Left lung (tissue), 10 donors: ENCODE data around the gene TMEM190. TPM values are rescaled to one million over a fixed set of nuclear protein-coding genes. Genes with fewer than 3 reads are reported as not detected.
A peak's percentile ranks its signal among the peaks of the same experiment; 100 is the strongest.
"Not testable (repeated sequence)": the region's sequence is repeated elsewhere in the genome, so short reads cannot be mapped to it uniquely, and the experiment has no call there.

Source experiments
- ATAC-seq: fragments of 200-7000 bp; cut with Tn5 transposase; one replicate; pipeline ENCODE4 v1.9.1; 2020; ENCODE audit warnings: moderate library complexity
- DNase-seq, 4 donors: peaks; one replicate each; pipeline ENCODE4 v3.0.0-alpha.2; 2013 to 2020
- H3K27ac ChIP-seq, 2 donors: fragments of 200-600 bp; sonication (generic) in 1 of 2; one replicate each; pipeline versions ENCODE4 v1.5.0 to v1.8.0; 2020 to 2021
- H3K27me3 ChIP-seq, 2 donors: fragments of 200-600 bp; sonication (generic) in 1 of 2; one replicate each; pipeline versions ENCODE4 v1.5.0 to v1.8.0; 2020 to 2021
- H3K36me3 ChIP-seq, 2 donors: fragments of 200-600 bp; sonication (generic) in 1 of 2; one replicate each; pipeline versions ENCODE4 v1.5.0 to v1.8.0; 2020 to 2021
- H3K4me1 ChIP-seq, 2 donors: fragments of 200-600 bp; one replicate each; pipeline ENCODE4 v1.8.0; 2021
- H3K4me3 ChIP-seq, 2 donors: fragments of 200-600 bp; sonication (generic) in 1 of 2; one replicate each; pipeline versions ENCODE4 v1.5.0 to v1.8.0; 2020 to 2021; ENCODE audit warnings: mild to moderate bottlenecking in 1 of 2
- H3K9me3 ChIP-seq, 2 donors: fragments of 200-600 bp; sonication (generic) in 1 of 2; one replicate each; pipeline versions ENCODE4 v1.5.0 to v1.8.0; 2020 to 2021
- intact Hi-C, 2 donors: fragments of 100-400 bp; cut with DNase I; formaldehyde crosslinking; loops; one replicate each; pipeline versions ENCODE4 v1.11.2 to v1.14.2; 2022
- polyA plus RNA-seq, 6 donors: library from polyadenylated mRNA; unstranded; fragments of 120-200 nt; gene quantifications; one replicate each; pipeline ENCODE4 v1.2.1, GENCODE V29; 2013; ENCODE audit not compliant: insufficient read length in 6 of 6
- total RNA-seq, 2 donors: library from RNA; stranded (reverse); fragmentation: NEBNext Ultra II Directional; extraction: Animal tissue kit (Norgen Biotek cat#: 25700); gene quantifications; one replicate each; pipeline ENCODE4 v1.2.1, GENCODE V29; 2021
- TF ChIP-seq, protein P1 (sequence below), 2 donors: fragments of 200-600 bp; sonication (generic) in 1 of 2; IDR thresholded peaks; one replicate each; pipeline versions ENCODE4 v1.5.0 to v1.8.0; 2021; ENCODE audit warnings: antibody characterized with exemption in 2 of 2
- donor health status: DM: no; HTN: yes; CAD: no.
- donor health status: DM: no; HTN: no; CAD: no.

TMEM190 gene
- total and polyA plus RNA-seq, 8 donors, result 1.2 to 15.6 (median 6.9) TPM; not detected in 1

DNA sequence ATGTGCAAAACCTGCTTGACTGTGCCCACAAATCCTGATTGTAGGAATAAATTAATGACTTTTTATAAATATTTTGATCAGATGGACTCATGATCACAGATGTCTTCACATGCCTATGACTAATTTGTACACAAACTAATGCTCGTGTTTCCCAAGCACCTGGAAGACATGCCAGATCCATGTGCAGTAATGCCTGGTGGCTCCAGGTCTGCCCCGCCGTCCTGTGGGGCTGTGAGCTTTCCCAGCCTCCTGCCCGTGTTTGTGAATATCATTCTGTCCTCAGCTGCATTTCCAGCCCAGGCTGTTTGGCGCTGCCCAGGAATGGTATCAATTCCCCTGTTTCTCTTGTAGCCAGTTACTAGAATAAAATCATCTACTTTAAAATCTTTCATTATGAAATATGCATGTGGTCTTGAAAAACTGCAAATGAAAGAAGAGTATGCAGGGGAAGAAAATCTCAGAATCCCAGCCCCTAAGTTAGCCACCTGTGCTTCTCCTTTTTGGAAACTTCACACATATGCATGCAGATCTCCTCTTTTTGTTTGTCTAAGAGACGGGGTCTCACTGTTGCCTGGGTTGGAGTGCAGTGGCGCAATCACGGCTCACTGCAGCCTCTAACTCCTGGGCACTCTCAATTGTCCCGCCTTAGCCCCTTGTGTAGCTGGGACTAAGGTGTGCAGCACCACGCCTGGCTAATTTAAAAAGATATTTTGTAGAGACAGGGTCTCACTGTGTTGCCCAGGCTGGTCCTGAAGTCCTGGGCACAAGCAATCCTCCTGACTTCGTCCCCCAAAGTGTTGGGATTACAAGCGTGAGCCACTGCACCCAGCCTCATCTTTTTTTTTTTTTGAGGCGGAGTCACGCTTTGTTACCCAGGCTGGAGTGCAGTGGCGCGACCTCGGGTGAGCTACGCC, 15.3 kb downstream of the TMEM190 start:
- Histone ChIP-seq H3K4me1 (peaks cover 17 to 36% of the 10 kb centered on the region in 2 donors), H3K4me3 (no peak overlapping the region), H3K27ac (no peak overlapping the region), H3K36me3 (peaks cover 0 to 50% of the 10 kb centered on the region in 2 donors), H3K27me3 (no peaks in the 10 kb centered on the region), H3K9me3 (no peaks in the 10 kb centered on the region)
- DNase-seq (no peak), ATAC-seq (no peak)
- intact Hi-C loops, result no loop called here
- TF ChIP-seq, protein P1, sequence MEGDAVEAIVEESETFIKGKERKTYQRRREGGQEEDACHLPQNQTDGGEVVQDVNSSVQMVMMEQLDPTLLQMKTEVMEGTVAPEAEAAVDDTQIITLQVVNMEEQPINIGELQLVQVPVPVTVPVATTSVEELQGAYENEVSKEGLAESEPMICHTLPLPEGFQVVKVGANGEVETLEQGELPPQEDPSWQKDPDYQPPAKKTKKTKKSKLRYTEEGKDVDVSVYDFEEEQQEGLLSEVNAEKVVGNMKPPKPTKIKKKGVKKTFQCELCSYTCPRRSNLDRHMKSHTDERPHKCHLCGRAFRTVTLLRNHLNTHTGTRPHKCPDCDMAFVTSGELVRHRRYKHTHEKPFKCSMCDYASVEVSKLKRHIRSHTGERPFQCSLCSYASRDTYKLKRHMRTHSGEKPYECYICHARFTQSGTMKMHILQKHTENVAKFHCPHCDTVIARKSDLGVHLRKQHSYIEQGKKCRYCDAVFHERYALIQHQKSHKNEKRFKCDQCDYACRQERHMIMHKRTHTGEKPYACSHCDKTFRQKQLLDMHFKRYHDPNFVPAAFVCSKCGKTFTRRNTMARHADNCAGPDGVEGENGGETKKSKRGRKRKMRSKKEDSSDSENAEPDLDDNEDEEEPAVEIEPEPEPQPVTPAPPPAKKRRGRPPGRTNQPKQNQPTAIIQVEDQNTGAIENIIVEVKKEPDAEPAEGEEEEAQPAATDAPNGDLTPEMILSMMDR (IDR thresholded peaks at IDR 0.05), result no peak

DNA sequence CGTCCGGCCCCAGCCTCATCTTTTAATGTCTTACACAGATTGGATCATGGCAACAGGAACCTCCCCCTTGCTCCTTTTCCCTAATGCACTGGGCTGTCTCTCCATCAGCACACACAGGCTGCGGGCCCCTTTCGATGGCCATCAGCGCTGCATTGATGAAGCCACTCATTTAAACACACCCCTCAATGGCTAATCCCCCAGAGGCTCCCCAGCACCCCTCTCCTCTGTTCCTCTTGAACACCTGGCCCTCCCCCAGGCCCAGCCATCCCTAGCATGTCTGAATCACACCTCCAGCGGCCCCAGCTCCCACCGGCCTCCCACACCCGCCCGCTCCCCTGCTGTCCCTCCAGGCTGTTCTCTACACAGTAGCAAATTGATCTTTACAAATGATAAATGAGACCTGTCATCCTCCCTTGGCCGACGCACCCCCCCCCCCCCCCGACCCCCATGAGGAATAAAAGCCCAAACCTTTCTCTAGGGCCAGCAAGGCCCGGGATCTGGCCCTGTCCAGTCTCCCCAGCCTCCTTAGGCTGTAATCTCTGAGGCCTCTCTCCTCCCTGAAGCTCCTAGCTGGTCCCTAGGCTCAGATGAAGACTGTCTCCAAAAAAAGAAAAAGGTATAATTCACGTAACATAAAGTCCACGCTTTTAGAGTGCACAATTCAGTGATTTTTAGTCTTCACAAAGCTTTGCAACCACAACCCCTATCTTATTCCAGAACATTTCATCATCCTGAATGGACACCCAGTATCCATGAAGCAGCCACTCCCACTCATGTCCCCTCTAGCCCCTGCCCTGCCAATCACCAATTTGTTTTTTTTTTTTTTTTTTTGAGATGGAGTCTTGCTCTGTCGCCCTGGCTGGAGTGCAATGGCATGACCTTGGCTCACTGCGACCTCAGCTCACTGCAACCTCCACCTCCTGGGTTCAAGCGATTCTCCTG, 16.5 kb downstream of the TMEM190 start:
- intact Hi-C loops, result no loop called here
- Histone ChIP-seq H3K9me3 (no peaks in the 10 kb centered on the region), H3K27me3 (no peaks in the 10 kb centered on the region), H3K27ac (no peak overlapping the region), H3K36me3 (peaks cover 0 to 38% of the 10 kb centered on the region in 2 donors), H3K4me1 (peaks cover 6 to 25% of the 10 kb centered on the region in 2 donors), H3K4me3 (no peak overlapping the region)
- TF ChIP-seq, protein P1 (IDR thresholded peaks at IDR 0.05), result no peak
- DNase-seq (no peak), ATAC-seq (no peak)

DNA sequence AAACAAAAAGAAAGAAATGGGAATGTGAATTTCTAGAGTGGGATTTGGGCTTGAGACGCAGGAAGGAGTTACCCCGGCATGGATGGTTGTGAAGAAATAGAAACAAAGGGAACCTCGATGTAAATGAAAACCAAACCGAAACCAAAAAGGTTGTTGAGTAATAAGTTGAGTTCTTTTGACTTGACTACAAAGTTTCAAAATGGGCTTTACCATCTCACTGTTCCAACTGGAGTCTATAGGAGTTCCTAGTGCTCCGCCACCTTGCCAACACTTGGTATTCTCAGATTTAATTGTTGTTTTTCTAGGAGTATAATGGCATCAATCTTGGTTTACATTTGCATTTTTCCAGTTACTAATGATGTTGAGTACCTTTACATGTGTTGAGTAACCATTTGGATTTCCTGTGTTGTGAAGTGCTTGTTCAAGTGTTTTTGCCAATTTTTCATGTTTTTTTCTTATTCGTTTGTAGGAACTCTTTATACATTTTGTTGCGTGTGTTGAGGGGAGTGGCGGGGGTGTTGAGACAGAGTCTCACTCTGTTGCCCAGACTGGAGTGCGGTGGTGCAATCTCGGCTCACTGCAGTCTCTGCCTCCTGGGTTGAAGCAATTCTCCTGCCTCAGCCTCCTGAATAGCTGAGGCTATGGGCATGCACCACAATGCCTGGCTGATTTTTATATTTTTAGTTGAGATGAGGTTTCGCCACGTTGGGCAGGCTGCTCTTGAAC, 21.7 kb downstream of the TMEM190 start:
- intact Hi-C loops, result no loop called here
- H3K9me3 ChIP-seq, result no peaks in the 10 kb centered on the region
- no peak for ATAC-seq
- H3K27ac ChIP-seq, result peak overlapping the region in 1 of 2 donors; percentile 66
- H3K27me3 ChIP-seq, result no peaks in the 10 kb centered on the region
- H3K36me3 ChIP-seq, result peaks cover 0 to 32% of the 10 kb centered on the region in 2 donors
- peak overlapping the region in 1 of 2 donors; percentile 6 for H3K4me3 ChIP-seq
- no peak for DNase-seq
- TF ChIP-seq, protein P1 (IDR thresholded peaks at IDR 0.05), result no peak
- peaks cover 0 to 16% of the 10 kb centered on the region in 2 donors for H3K4me1 ChIP-seq

DNA sequence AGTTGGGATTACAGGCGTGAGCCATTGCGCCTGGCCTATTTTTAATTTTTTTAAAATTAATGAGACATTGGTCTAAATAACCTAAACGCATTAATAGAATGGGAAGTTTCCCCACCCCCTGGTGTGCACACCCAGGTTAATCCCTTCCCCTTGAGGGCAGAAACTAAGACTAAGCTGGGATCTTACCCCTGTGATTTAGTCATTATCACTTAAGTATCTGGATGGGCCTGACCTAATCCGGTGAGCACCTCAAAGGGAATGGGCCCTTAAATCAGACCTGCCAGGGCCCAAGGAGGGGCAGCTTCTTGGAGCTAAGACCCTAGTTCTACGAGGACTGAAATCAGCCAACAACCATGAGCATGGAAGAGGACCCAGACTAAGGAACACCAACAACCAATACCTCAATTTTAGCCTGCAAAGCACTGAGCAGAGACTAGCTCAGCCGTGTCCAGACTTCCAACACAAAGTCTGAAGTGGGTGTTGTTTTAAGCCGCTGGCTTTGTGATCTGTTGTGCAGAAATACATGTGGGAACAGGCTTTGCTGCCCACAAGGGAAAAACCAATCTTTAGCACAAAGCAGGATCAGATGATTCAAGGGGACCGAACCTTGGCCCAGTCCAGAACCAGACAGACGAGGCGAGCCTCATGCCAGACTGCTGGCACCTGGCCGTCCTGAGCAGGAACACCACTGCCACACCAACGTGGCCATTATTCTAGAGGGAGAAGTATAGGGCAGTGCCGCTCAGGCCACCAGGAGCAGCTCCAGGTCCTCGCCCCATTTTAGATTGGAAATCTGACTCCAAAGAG, 23.9 kb downstream of the TMEM190 start:
- Histone ChIP-seq H3K36me3 (peaks cover 0 to 50% of the 10 kb centered on the region in 2 donors), H3K27ac (no peak overlapping the region), H3K4me1 (peaks cover 0 to 19% of the 10 kb centered on the region in 2 donors), H3K9me3 (no peaks in the 10 kb centered on the region), H3K4me3 (no peak overlapping the region), H3K27me3 (no peaks in the 10 kb centered on the region)
- DNase-seq (no peak), ATAC-seq (no peak)
- TF ChIP-seq, protein P1 (IDR thresholded peaks at IDR 0.05), result no peak
- intact Hi-C loops, result no loop called here

DNA sequence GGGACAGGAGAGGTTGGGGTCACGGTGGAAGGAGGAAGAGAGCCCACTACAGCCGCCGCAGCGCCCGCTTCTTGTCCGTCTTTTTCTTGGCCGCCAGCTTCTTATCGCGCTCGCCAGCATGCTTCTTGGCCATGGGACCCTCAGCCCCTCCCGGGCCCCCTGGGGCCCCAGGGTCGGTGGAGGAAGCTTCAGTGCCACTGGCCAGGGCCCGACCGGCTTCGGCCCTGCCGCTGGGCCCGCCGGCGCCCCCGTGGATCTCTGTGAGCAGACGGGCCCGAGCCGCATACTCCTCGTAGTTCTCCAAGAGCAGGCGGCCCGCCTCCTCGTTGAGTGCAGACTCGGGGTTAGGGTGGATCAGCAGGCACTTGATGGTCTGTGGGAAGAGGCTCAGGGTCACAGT, 24.8 kb downstream of the TMEM190 start:
- ATAC-seq, DNase-seq, intact Hi-C loops: not testable (repeated sequence)

More for the DNA sequence above, 24.8 kb downstream of the TMEM190 start:
- H3K27ac ChIP-seq, H3K4me3 ChIP-seq, H3K27me3 ChIP-seq, H3K9me3 ChIP-seq: not testable (repeated sequence)
- Histone ChIP-seq H3K4me1 (peaks cover 2 to 28% of the 10 kb centered on the region in 2 donors), H3K36me3 (peaks cover 0 to 57% of the 10 kb centered on the region in 2 donors)
